Hematopoietic multipotent progenitor cell treated with erythropoietin and hydrocortisone succinate and interleukin-3 and kit ligand, for 4 days (in vitro differentiated cells): ENCODE data around the gene POR.
A peak's percentile ranks its signal among the peaks of the same experiment; 100 is the strongest.

ENCODE experiments used
- DNase-seq: peaks from one replicate; pipeline ENCODE4 v3.0.0-alpha.2; 2015

POR gene

GRCh38 chr7:75916685-75917634 is 2.0 kb downstream of the POR start:
- DNase-seq = no peak

- DNase-seq = no peak
These were observed 5.6 kb downstream of the POR start for GRCh38 chr7:75920431-75921161.

DNA sequence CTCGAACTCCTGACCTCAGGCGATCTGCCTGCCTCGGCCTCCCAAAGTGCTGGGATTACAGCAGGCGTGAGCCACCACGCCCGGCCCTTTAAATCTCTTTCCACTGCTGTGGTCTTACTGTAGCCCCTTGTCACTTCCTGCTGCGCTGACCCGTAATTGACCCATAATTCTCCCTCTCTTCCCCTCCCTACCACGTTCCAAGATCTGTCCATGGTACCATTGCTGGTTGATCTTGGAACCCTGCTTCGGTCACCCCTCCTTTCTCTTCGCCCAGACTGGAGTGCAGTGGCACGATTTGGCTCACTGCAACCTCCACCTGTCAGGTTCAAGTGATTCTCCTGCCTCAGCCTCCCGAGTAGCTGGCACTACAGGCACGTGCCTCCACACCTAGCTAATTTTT is 6.5 kb downstream of the POR start:
- no peak for DNase-seq

DNA sequence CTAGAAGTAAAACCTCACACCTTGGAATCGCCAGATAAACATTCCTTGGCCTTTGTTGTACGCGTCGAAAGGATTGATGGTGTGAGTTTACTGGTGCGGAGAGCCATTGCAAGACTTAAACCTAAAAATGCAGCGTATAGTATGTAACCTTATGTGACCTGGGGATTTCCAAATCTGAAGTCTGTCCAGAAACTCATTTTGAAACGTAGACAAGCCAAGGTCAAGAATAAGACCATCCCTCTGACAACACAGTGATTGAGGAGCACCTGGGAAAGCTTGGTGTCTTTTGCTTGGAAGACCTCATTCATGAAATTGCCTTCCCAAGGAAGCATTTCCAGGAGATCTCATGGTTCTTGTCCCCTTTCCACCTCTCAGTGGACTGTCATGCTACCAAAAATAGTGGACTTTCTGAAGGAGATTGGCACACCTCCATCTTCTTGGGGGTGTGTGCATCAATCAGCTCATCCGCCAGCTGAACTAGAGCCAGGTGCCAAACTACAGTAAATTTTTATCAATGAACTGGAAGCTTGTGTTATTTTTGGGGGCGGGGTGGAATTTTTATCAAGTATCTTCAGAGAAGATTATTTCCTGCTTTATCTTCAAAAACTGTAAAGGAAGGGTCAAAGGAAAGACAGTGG is 8.1 kb downstream of the POR start:
- no peak for DNase-seq

GRCh38 chr7:75924256-75924655 is 9.3 kb downstream of the POR start:
- DNase-seq = no peak

DNA sequence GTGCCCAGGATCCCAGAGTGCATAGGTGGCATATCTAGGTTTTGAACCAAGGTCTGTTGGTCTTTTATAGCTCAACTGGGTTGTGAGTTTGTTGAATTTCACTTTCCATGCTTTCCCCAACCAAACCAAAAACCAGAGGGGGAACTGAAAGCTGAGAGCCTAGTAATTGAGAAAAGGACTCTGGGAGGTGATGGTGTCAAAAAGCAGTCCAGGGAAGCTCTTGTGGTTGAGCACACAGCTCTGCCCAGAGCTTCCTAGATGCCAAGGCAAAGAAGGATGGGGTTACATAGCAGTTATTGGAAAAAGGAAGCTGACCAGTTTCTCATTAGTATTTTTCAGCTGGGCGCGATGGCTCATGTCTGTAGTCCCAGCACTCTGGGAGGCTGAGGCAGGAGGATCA is 9.9 kb downstream of the POR start:
- DNase-seq = no peak

DNA sequence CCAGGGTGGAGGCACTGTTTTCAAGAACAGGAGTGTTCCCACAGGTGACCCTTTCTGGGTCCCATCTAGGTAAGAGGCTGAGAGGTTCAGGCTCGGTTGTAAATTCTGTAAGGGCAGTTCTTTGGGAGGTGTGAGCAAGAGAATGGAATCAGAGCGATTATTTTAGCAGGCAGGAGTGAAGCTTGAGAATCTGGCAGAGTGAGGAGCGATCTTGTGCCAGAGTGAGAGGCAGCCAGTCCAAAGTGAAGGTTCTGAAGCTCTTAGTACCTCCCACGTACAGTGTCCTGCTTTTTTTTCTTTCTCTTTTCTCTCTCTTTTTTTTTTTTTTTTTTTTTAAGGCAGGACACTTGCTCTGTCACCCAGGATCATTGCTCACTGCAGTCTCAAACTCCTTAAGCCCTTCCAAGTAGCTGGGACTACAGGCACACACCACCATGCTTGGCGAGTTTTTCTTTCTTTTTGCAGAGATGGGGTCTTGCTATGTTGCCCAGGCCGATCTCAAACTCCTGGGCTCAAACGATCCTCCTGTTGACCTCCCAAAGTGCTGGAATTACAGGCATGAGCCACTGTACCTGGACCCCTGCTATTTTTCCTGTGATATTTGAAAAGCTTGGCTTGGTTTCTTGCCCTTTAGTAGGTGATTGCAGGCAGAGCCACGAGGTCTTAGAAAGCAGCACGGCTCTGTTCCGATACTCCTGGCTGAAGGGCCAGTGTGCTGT is 10.9 kb downstream of the POR start:
- DNase-seq = no peak

- DNase-seq = no peak
These were observed 13.6 kb downstream of the POR start for GRCh38 chr7:75928568-75928914.

DNA sequence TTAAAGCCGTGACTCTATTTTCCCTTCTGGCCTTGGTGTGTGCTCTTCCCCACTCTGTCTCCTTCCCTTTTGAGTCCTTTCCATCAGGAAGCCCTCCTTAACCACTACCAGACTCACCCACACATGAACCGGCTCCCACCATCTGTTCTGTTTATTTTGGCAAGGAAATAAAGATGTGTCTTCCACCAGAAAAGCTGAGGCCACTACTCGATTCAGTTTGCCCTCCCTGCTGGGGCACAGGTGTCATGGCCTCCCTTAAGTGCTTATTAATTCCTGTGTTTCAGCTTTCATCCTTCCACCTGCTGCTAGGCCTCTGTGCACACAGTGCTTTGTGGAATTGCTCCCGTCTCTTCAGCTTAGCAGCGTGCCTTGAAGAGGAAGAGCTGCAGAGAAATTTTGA is 16.7 kb downstream of the POR start:
- DNase-seq = no peak

- DNase-seq = peak; percentile 40
These were observed 23.2 kb downstream of the POR start for GRCh38 chr7:75937958-75938786.

GRCh38 chr7:75938921-75939320 is 24.0 kb downstream of the POR start:
- DNase-seq = no peak

DNA sequence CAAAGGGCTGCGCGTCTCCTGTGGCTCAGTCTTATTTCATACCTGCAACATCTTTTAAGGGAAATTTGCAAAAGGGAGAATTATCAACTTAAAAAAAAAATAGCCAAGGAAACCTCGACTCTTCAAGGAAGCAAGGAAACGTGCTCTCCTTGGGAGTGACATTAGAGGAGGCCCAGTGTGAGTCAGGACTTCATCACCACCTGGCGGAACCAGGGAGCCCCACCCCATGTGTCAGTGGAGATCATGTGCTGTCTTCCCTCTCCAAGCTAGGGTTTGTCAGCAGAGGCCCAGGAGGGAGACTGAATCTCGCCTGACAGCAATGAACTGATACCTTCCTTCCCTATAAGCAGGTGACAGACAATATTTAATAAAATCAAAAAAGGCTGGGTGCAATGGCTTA is 28.9 kb downstream of the POR start:
- DNase-seq = no peak

DNA sequence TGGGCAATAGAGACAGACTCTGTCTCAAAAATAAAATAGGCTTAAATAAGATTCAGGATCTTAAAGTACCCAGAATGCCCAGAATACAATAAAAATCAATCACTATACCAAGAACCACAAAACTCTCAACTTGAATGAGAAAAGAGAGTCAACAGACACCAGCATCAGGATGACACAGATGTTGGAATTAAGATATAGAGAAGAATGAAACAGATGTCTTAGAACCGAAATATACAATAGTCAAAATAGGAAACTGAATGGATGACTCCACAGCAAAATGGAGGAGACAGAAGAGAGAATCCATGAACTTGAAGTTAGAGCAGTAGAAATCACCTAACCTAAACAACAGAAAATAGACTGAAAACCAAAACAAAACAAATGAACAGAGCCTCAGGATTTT is 29.6 kb downstream of the POR start:
- DNase-seq = no peak

DNA sequence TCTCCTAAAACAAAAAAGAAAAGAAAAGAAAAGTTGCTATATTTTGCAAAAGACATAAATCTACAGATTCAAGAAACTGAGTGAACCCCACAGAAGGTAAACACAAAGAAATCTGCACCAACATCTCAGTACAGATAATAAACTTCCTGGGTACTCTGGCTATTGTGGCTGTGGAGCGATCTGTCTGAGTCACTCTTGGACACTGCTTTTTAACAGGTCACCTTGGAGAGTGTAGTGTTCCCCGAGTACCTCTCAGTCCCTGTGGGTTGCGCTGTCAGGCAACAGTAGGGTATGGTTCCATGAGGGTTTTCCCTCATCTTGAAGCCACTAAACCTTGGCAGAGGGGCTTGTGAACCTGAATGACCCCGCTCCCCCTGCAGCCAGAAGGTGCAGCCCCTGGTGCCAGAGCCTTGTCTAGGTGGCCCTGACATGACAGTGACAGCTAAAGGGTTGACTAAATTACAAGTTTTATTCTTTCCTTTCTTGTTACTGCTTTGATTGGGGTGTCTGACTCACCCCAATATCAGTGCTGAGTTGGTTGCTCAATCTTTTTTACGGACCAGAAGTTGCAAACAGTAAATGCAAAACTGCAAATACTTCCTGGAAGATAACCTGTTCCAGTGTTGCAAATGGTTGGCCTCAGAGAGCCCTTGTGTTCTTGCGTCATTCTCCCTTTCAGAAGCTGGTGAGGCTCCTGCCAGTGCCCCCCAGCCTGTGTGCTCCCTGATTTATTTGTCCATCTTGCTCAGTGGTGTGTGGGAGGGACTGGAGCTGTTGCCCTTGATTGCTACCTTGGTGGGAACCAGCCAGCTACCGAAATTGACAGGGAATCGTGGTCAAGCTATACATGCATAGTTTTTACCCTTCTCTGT is 30.6 kb downstream of the POR start:
- peak; percentile 66 for DNase-seq

- DNase-seq = no peak
These were observed 31.4 kb downstream of the POR start for GRCh38 chr7:75946207-75946855.

GRCh38 chr7:75948179-75948578 is 33.2 kb downstream of the POR start:
- no peak for DNase-seq

GRCh38 chr7:75950111-75950681 is 35.2 kb downstream of the POR start:
- DNase-seq = no peak

DNA sequence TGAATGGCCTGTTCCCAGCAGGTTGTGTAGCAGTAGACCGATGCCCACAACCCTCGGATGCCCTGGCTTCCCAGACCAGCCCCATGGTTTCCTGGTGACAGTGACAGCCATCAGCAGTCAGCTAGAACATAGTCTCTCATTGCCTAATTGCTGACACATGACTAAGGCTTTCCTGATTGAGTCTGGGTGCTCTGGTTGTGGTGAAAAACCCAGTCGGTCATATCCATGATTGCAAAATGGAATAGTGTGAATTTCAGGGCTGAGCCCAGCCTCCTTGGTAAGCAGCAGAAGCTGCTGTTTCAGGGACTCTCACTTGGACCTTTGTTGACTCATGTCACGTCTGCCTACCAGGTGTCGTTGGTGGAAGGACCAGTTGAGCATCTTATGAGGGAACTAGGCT is 36.6 kb downstream of the POR start:
- peak; percentile 68 for DNase-seq

DNA sequence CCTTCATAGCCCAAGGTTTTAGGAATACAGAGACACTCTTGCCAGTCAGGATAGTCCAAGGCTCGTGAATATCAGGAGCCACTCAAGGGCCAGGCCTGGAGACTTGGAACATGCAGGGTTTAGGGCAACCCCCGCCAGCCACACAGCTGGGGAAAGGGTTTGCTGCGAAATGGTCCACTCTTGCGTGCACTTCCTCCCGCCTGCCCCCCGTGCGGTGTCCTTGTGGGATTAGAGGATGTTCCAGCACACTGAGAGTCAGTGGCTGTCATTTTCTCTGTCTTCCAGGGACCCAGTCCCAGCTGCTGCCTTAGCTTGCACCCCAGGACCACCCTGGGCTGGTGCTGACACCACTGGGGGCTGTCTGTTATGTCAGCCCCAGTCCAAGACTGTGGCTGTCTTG is 38.5 kb downstream of the POR start:
- no peak for DNase-seq

GRCh38 chr7:75953931-75954330 is 39.0 kb downstream of the POR start:
- DNase-seq = no peak
